ENCODE measurements around the gene TRIM34. TPM values are rescaled to one million over a fixed set of nuclear protein-coding genes. Genes with fewer than 3 reads are reported as not detected.

The TRIM34 gene
- total and polyA plus RNA-seq, 2 of the 4 experiments (the other 2 are of a cell fraction): 6.1 to 8.6 TPM

DNA sequence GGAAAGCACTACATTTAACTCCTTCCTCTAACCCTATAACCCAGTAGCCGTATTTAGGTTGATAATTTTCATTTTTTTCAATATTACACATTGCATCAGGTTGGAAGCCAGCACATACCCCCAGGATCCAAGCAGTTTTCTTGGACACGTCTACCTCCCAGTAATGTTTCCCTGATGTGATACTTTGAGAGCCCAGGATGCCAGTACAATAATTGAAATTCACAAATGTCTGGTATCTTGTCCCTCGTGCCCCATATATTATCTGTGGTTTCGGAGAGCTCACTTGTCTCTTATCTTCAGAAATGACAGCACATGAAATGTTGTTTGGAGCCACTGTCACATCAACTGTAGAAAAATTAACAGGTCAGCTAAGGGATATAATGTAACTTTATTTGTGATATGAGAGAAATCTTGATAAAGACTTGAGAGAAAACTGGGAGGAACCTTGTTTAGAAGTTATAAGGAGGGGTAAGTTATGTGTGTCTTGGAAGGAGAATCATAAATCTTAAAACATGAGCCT, 40.3 kb downstream of the TRIM34 start:
- H3K4me3 ChIP-seq (ENCODE audit: insufficient read depth, low read depth, low read length): no peak overlapping the region
- H2AK5ac ChIP-seq (ENCODE audit: low read depth, low read length): no peak overlapping the region
- H3K23ac ChIP-seq (ENCODE audit: low read depth, low read length): no peak overlapping the region
- dilution Hi-C loops (cut with HindIII; ENCODE audit: low sequenced_read_pairs, unreplicated experiment) (no loop called here), intact Hi-C loops (cut with micrococcal nuclease) (no loop called here), in situ Hi-C loops (cut with MboI; ENCODE audit: low sequenced_read_pairs) (no loop called here)
- H4K91ac ChIP-seq (ENCODE audit: insufficient read depth, low read depth, low read length): no peak overlapping the region
- H3K27me3 ChIP-seq (ENCODE audit: control insufficient read depth, insufficient read depth, low read length): no peaks in the 10 kb centered on the region
- H4K5ac ChIP-seq (ENCODE audit: low read depth, low read length): no peak overlapping the region
- H3K14ac ChIP-seq (replicated peaks; ENCODE audit: low read depth, low read length): no peak overlapping the region
- no peak overlapping the region for H2BK120ac ChIP-seq (ENCODE audit: low read depth, low read length)
- H2BK5ac ChIP-seq (ENCODE audit: low read depth, low read length, poor library complexity, severe bottlenecking): no peak overlapping the region
- H3K56ac ChIP-seq (ENCODE audit: extremely low read depth, insufficient read depth, low read length): no peak overlapping the region
- no peak overlapping the region for H2BK20ac ChIP-seq (ENCODE audit: low read depth, low read length)
- ChIA-PET POLR2A (ENCODE audit: unreplicated experiment) (no interaction called here), CTCF (interaction anchor here (1.0 kb wide), 1 partner anchor 63 kb away, joined by 3 read pairs; no protein-coding TSS in a partner anchor)
- H3K79me1 ChIP-seq (ENCODE audit: low read depth in 1 of 2, low read length in 2 of 2): peaks cover 0 to 7% of the 10 kb centered on the region in 2 experiments; a peak in 3 of 4 replicates
- no peak overlapping the region for H4K8ac ChIP-seq (ENCODE audit: low read depth in 2 of 2, low read length in 2 of 2)
- H2AFZ ChIP-seq (replicated peaks; ENCODE audit: low read length, poor library complexity): no peak overlapping the region
- 100% methylated on average over 1 of the region's 4 CpGs; no CpG with 5 or more reads in 1 of the 2 experiments for WGBS, 2 experiments (ENCODE audit: extremely low coverage in 2 of 2, insufficient read length in 1 of 2)
- ATAC-seq (ENCODE audit: low read depth) (no peak), DNase-seq (no peak)
- no peaks in the 10 kb centered on the region for H4K20me1 ChIP-seq (ENCODE audit: insufficient read depth, low read length)
- peaks cover 23% of the 10 kb centered on the region for H3K36me3 ChIP-seq (ENCODE audit: control insufficient read depth, insufficient read depth, low read length)
- no peaks in the 10 kb centered on the region for H3K9me3 ChIP-seq (ENCODE audit: control insufficient read depth, insufficient read depth, low read length)
- H3K4ac ChIP-seq (ENCODE audit: low read depth, low read length): no peak overlapping the region
- H3K4me1 ChIP-seq (ENCODE audit: control insufficient read depth, insufficient read depth, low read length): no peaks in the 10 kb centered on the region; the same call in 1 of the 2 replicates
- no peak overlapping the region for H3K27ac ChIP-seq (ENCODE audit: insufficient read depth, low read length)
- no TSS peak for BruUV-seq (replicated peaks)
- TF ChIP-seq, protein P1, sequence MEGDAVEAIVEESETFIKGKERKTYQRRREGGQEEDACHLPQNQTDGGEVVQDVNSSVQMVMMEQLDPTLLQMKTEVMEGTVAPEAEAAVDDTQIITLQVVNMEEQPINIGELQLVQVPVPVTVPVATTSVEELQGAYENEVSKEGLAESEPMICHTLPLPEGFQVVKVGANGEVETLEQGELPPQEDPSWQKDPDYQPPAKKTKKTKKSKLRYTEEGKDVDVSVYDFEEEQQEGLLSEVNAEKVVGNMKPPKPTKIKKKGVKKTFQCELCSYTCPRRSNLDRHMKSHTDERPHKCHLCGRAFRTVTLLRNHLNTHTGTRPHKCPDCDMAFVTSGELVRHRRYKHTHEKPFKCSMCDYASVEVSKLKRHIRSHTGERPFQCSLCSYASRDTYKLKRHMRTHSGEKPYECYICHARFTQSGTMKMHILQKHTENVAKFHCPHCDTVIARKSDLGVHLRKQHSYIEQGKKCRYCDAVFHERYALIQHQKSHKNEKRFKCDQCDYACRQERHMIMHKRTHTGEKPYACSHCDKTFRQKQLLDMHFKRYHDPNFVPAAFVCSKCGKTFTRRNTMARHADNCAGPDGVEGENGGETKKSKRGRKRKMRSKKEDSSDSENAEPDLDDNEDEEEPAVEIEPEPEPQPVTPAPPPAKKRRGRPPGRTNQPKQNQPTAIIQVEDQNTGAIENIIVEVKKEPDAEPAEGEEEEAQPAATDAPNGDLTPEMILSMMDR (conservative IDR thresholded peaks at IDR 0.05; ENCODE audit: low read depth, low read length): no peak
- TF ChIP-seq RFX5 (IDR thresholded peaks at IDR 0.05; ENCODE audit: low read depth, low read length): no peak
- no peak for TF ChIP-seq MAZ (IDR thresholded peaks at IDR 0.05; ENCODE audit: borderline replicate concordance, low read depth, low read length)
- TF ChIP-seq FOS (IDR thresholded peaks at IDR 0.05; ENCODE audit: low read depth, low read length): no peak
- TF ChIP-seq, protein P2, sequence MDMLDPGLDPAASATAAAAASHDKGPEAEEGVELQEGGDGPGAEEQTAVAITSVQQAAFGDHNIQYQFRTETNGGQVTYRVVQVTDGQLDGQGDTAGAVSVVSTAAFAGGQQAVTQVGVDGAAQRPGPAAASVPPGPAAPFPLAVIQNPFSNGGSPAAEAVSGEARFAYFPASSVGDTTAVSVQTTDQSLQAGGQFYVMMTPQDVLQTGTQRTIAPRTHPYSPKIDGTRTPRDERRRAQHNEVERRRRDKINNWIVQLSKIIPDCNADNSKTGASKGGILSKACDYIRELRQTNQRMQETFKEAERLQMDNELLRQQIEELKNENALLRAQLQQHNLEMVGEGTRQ (IDR thresholded peaks at IDR 0.05; ENCODE audit: low read depth, low read length): no peak
- no peak for TF ChIP-seq NFE2L2 (IDR thresholded peaks at IDR 0.05; ENCODE audit: low read depth, low read length)
- no peak for TF ChIP-seq MAFK (IDR thresholded peaks at IDR 0.05; ENCODE audit: low read depth, low read length)
- TF ChIP-seq SMC3 (IDR thresholded peaks at IDR 0.05; ENCODE audit: low read depth, low read length): no peak
- no peak for TF ChIP-seq CHD1 (IDR thresholded peaks at IDR 0.05; ENCODE audit: low read depth, low read length)
- TF ChIP-seq, protein P3, sequence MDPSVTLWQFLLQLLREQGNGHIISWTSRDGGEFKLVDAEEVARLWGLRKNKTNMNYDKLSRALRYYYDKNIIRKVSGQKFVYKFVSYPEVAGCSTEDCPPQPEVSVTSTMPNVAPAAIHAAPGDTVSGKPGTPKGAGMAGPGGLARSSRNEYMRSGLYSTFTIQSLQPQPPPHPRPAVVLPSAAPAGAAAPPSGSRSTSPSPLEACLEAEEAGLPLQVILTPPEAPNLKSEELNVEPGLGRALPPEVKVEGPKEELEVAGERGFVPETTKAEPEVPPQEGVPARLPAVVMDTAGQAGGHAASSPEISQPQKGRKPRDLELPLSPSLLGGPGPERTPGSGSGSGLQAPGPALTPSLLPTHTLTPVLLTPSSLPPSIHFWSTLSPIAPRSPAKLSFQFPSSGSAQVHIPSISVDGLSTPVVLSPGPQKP (IDR thresholded peaks at IDR 0.05; ENCODE audit: borderline replicate concordance, low read depth, low read length): no peak
- TF ChIP-seq POLR2A (IDR thresholded peaks at IDR 0.05; ENCODE audit: low read depth, low read length): no peak
- no peak for TF ChIP-seq RAD21 (IDR thresholded peaks at IDR 0.05; ENCODE audit: low read length)
- TF ChIP-seq RCOR1 (IDR thresholded peaks at IDR 0.05; ENCODE audit: insufficient replicate concordance, low read length): no peak
- TF ChIP-seq CEBPB (IDR thresholded peaks at IDR 0.05; ENCODE audit: low read depth, low read length): no peak
- TF ChIP-seq MXI1 (IDR thresholded peaks at IDR 0.05; ENCODE audit: borderline replicate concordance, low read depth, low read length): no peak
- TF ChIP-seq BHLHE40 (IDR thresholded peaks at IDR 0.05; ENCODE audit: low read depth, low read length): no peak
- no peak overlapping the region for H3K4me2 ChIP-seq (ENCODE audit: low read depth, low read length)
- no peaks in the 10 kb centered on the region for H3K9me1 ChIP-seq (ENCODE audit: insufficient read depth, low read length)
- H2AK9ac ChIP-seq (replicated peaks; ENCODE audit: low read depth, low read length, poor library complexity): no peak overlapping the region
- no peak overlapping the region for H2BK15ac ChIP-seq (ENCODE audit: low read depth, low read length)
- H3K9ac ChIP-seq (ENCODE audit: low read depth, low read length): no peak overlapping the region
- no peak overlapping the region for H3K18ac ChIP-seq (ENCODE audit: low read depth, low read length)
